ENCODE results near the gene YWHAG. TPM values are rescaled to one million over a fixed set of nuclear protein-coding genes. Genes with fewer than 3 reads are reported as not detected.

YWHAG gene
- total and polyA plus RNA-seq, 9 of the 15 experiments (the other 6 are each of a cell fraction or from before 2014, with no cell fraction given): 30.4 to 246 (median 94.5) TPM

DNA sequence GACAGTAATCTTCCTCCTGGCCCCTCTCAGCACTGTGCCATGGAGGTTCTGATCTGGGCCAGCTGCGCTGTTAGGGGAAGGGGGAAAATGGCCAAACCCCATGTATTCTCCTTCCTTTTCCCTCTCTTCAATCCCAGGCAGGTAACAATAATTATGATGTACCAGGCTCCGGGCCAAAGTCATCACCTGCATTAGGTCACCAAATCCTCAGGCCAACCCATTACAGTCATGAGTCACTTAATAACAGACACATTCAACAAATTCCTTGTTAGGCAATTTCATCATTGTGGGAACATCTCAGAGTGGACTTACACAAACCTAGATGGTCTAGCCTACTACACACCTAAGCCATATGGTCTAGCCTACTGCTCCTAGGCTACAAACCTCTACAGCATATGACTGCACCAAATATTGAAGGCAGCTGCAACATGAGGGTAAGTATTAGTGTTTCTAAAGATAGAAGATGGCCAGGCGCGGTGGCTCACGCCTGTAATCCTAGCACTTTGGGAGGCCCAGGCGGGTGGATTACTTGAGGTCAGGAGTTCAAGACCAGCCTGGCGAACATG is 58.5 kb downstream of the YWHAG start:
- Histone ChIP-seq H3K9me1 (ENCODE audit: control insufficient read depth, insufficient read depth, low read length) (no peaks in the 10 kb centered on the region), H4K20me1 (replicated peaks; ENCODE audit: control insufficient read depth, insufficient read depth, low read length) (no peaks in the 10 kb centered on the region), H3K9ac (ENCODE audit: insufficient read depth in 1 of 2, low read depth in 2 of 2, low read length in 2 of 2) (no peak overlapping the region), H2AFZ (ENCODE audit: low read depth, low read length) (no peak overlapping the region), H3K79me2 (ENCODE audit: control insufficient read depth, insufficient read depth, low read length) (peaks cover 25% of the 10 kb centered on the region), H3K4me3 (no peak overlapping the region), H3K9me3 (replicated peaks; ENCODE audit: control insufficient read depth, insufficient read depth, low read depth, low read length) (no peaks in the 10 kb centered on the region), H3K36me3 (ENCODE audit: control insufficient read depth, insufficient read depth, low read length) (peaks cover 13% of the 10 kb centered on the region), H3K27me3 (ENCODE audit: control insufficient read depth in 2 of 2, insufficient read depth in 2 of 2, low read length in 2 of 2) (no peaks in the 10 kb centered on the region), H3K27ac (ENCODE audit: extremely low read depth, low read depth, low read length) (no peak overlapping the region), H3K4me1 (replicated peaks in 1 of 2; ENCODE audit: control insufficient read depth in 2 of 2, insufficient read depth in 2 of 2, low read length in 2 of 2) (peaks cover 20 to 54% of the 10 kb centered on the region in 2 experiments), H3K4me2 (ENCODE audit: insufficient read depth, low read length) (no peak overlapping the region)
- FAIRE-seq: no peak
- in situ Hi-C loops (cut with MboI): no loop called here
- BruUV-seq (replicated peaks): no TSS peak
- ChIA-PET POLR2A (no interaction called here), CTCF (ENCODE audit: low intra/inter-chr PET ratio) (no interaction called here)
- WGBS (ENCODE audit: insufficient coverage, low coverage, missing lambda C conversion rate): 43% methylated on average over 7 of the region's 7 CpGs
- intact Hi-C loops (cut with micrococcal nuclease): no loop called here
- no peak for DNase-seq (ENCODE audit: extremely low read depth in 1 of 4, low spot score in 3 of 4)
- ATAC-seq: no peak
- TF ChIP-seq TGIF2 (CRISPR knock-in tag; IDR thresholded peaks at IDR 0.05) (no peak), CSDE1 (IDR thresholded peaks at IDR 0.05) (no peak), KAT8 (IDR thresholded peaks at IDR 0.05; ENCODE audit: low read depth) (no peak), PHB2 (IDR thresholded peaks at IDR 0.05; ENCODE audit: low read depth) (no peak), FOXJ2 (tag; IDR thresholded peaks at IDR 0.05) (no peak), CEBPG (CRISPR knock-in tag; IDR thresholded peaks at IDR 0.05) (no peak), CEBPG (tag; conservative IDR thresholded peaks at IDR 0.05 in 1 of 2, IDR thresholded peaks at IDR 0.05 in 1 of 2) (peak in 1 of 2 experiments; percentile 52; a peak in 1 of 4 replicates), MCM3 (IDR thresholded peaks at IDR 0.05) (no peak), ADNP (tag; IDR thresholded peaks at IDR 0.05) (peak; percentile 13; the same call in 1 of the 2 replicates), ZNF384 (IDR thresholded peaks at IDR 0.05; ENCODE audit: low read depth, low read length) (no peak), NFRKB (IDR thresholded peaks at IDR 0.05; ENCODE audit: low read depth) (no peak), TEAD4 (IDR thresholded peaks at IDR 0.05; ENCODE audit: low read length) (no peak), TEAD4 (CRISPR knock-in tag; IDR thresholded peaks at IDR 0.05; ENCODE audit: borderline replicate concordance) (no peak), HBP1 (CRISPR knock-in tag; IDR thresholded peaks at IDR 0.05) (no peak), TAF1 (IDR thresholded peaks at IDR 0.05; ENCODE audit: control insufficient read depth, extremely low read depth, insufficient read depth, low read length, severe bottlenecking) (no peak), ZBTB17 (CRISPR knock-in tag; IDR thresholded peaks at IDR 0.05) (no peak), ZNF253 (CRISPR knock-in tag; conservative IDR thresholded peaks at IDR 0.05) (no peak), KLF16 (IDR thresholded peaks at IDR 0.05) (no peak), TRIM24 (IDR thresholded peaks at IDR 0.05) (0 out of 4 replicates have a peak, but pooled peaks of 1 of the 2 experiments have one; percentile 9)
- TF ChIP-seq, protein P1, sequence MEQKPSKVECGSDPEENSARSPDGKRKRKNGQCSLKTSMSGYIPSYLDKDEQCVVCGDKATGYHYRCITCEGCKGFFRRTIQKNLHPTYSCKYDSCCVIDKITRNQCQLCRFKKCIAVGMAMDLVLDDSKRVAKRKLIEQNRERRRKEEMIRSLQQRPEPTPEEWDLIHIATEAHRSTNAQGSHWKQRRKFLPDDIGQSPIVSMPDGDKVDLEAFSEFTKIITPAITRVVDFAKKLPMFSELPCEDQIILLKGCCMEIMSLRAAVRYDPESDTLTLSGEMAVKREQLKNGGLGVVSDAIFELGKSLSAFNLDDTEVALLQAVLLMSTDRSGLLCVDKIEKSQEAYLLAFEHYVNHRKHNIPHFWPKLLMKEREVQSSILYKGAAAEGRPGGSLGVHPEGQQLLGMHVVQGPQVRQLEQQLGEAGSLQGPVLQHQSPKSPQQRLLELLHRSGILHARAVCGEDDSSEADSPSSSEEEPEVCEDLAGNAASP (IDR thresholded peaks at IDR 0.05): no peak
- TF ChIP-seq, protein P2, sequence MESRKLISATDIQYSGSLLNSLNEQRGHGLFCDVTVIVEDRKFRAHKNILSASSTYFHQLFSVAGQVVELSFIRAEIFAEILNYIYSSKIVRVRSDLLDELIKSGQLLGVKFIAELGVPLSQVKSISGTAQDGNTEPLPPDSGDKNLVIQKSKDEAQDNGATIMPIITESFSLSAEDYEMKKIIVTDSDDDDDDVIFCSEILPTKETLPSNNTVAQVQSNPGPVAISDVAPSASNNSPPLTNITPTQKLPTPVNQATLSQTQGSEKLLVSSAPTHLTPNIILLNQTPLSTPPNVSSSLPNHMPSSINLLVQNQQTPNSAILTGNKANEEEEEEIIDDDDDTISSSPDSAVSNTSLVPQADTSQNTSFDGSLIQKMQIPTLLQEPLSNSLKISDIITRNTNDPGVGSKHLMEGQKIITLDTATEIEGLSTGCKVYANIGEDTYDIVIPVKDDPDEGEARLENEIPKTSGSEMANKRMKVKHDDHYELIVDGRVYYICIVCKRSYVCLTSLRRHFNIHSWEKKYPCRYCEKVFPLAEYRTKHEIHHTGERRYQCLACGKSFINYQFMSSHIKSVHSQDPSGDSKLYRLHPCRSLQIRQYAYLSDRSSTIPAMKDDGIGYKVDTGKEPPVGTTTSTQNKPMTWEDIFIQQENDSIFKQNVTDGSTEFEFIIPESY (CRISPR knock-in tag; IDR thresholded peaks at IDR 0.05): peak; percentile 47; the same call in 1 of the 2 replicates
